ENCODE measurements around the gene DRICH1. TPM values are rescaled to one million over a fixed set of nuclear protein-coding genes. Genes with fewer than 3 reads are reported as not detected.
"Not testable (repeated sequence)": the region's sequence is repeated elsewhere in the genome, so short reads cannot be mapped to it uniquely, and the experiment has no call there.

DRICH1 gene
- total RNA-seq, 2 experiments from 2014 or later, result 1.7 to 2.2 TPM

- Histone ChIP-seq H3K9me3 (ENCODE audit: control insufficient read depth in 1 of 2, insufficient read depth in 1 of 2, low read length in 2 of 2) (no peaks in the 10 kb centered on the region), H3K27me3 (ENCODE audit: control insufficient read depth in 1 of 2, insufficient read depth in 2 of 2, low read length in 2 of 2) (no peaks in the 10 kb centered on the region), H3K27ac (ENCODE audit: low read depth in 1 of 2, low read length in 2 of 2) (no peak overlapping the region), H3K4me3 (ENCODE audit: low read length) (no peak overlapping the region), H3K4me1 (ENCODE audit: insufficient read depth, low read length) (peaks cover 11% of the 10 kb centered on the region), H3K36me3 (ENCODE audit: insufficient read depth, low read length) (peaks cover 22% of the 10 kb centered on the region)
- no peak for TF ChIP-seq CTCF (IDR thresholded peaks at IDR 0.05)
- CTCF ChIA-PET, result no interaction called here
- no peak for ATAC-seq (ENCODE audit: poor library complexity)
- Mint-ChIP-seq H3K9me3 (no peaks in the 10 kb centered on the region), H3K36me3 (ENCODE audit: low read depth) (peaks cover 53% of the 10 kb centered on the region), H3K27ac (no peak overlapping the region), H3K27me3 (no peaks in the 10 kb centered on the region), H3K4me3 (no peak overlapping the region), H3K4me1 (ENCODE audit: low read depth) (peaks cover 9% of the 10 kb centered on the region)
- POLR2A ChIA-PET, result no interaction called here
- intact Hi-C loops (cut with DNase I, micrococcal nuclease), result no loop called here
- peak in 1 of 14 experiments; percentile 28 for DNase-seq
Observed at GRCh38 chr22:23677701-23677995, 45.5 kb upstream of the DRICH1 start.

- peak in 1 of 14 experiments; percentile 14 for DNase-seq
- H3K9me3 Mint-ChIP-seq; H3K9me3 ChIP-seq (ENCODE audit: control insufficient read depth in 1 of 2, insufficient read depth in 1 of 2, low read length in 2 of 2); H3K27me3 ChIP-seq (ENCODE audit: control insufficient read depth in 1 of 2, insufficient read depth in 2 of 2, low read length in 2 of 2); POLR2A ChIA-PET; H3K4me3 ChIP-seq (ENCODE audit: low read length); H3K4me1 Mint-ChIP-seq (ENCODE audit: low read depth); intact Hi-C loops (cut with DNase I, micrococcal nuclease); H3K27ac ChIP-seq (ENCODE audit: low read depth in 1 of 2, low read length in 2 of 2); H3K27ac Mint-ChIP-seq; H3K27me3 Mint-ChIP-seq; ATAC-seq (ENCODE audit: poor library complexity); H3K4me3 Mint-ChIP-seq; CTCF ChIA-PET: not testable (repeated sequence)
- peaks cover 47% of the 10 kb centered on the region for H3K36me3 Mint-ChIP-seq (ENCODE audit: low read depth)
- peaks cover 17% of the 10 kb centered on the region for H3K36me3 ChIP-seq (ENCODE audit: insufficient read depth, low read length)
- peaks cover 11% of the 10 kb centered on the region for H3K4me1 ChIP-seq (ENCODE audit: insufficient read depth, low read length)
Observed at GRCh38 chr22:23676841-23677700, 45.0 kb upstream of the DRICH1 start.

- ChIA-PET POLR2A (interaction anchor here (1.4 kb wide), 1 partner anchor 21 kb away, joined by 4 read pairs; no protein-coding TSS in a partner anchor), CTCF (no interaction called here)
- H3K27me3 ChIP-seq (ENCODE audit: control insufficient read depth in 1 of 2, insufficient read depth in 2 of 2, low read length in 2 of 2), result no peaks in the 10 kb centered on the region
- H3K27me3 Mint-ChIP-seq, result no peaks in the 10 kb centered on the region
- H3K9me3 ChIP-seq (ENCODE audit: control insufficient read depth in 1 of 2, insufficient read depth in 1 of 2, low read length in 2 of 2), result no peaks in the 10 kb centered on the region
- H3K4me3 ChIP-seq (ENCODE audit: low read length), result no peak overlapping the region
- no peak for TF ChIP-seq CTCF (IDR thresholded peaks at IDR 0.05)
- no peak overlapping the region for H3K27ac Mint-ChIP-seq
- peaks cover 8% of the 10 kb centered on the region for H3K36me3 ChIP-seq (ENCODE audit: insufficient read depth, low read length)
- peaks cover 38% of the 10 kb centered on the region for H3K36me3 Mint-ChIP-seq (ENCODE audit: low read depth)
- no peak overlapping the region for H3K4me3 Mint-ChIP-seq
- intact Hi-C loops (cut with DNase I, micrococcal nuclease), result no loop called here
- ATAC-seq (ENCODE audit: poor library complexity) (no peak), DNase-seq (peak in 2 of 14 experiments; percentile 14 to 45)
- peaks cover 9% of the 10 kb centered on the region for H3K4me1 Mint-ChIP-seq (ENCODE audit: low read depth)
- H3K27ac ChIP-seq (ENCODE audit: low read depth in 1 of 2, low read length in 2 of 2), result no peak overlapping the region
- peaks cover 11% of the 10 kb centered on the region for H3K4me1 ChIP-seq (ENCODE audit: insufficient read depth, low read length)
- no peaks in the 10 kb centered on the region for H3K9me3 Mint-ChIP-seq
Observed at GRCh38 chr22:23675502-23676415, 43.6 kb upstream of the DRICH1 start.

- H3K4me1 Mint-ChIP-seq (ENCODE audit: low read depth); CTCF ChIA-PET; H3K27me3 Mint-ChIP-seq; H3K4me3 ChIP-seq (ENCODE audit: low read length); H3K27ac ChIP-seq (ENCODE audit: low read depth in 1 of 2, low read length in 2 of 2); H3K27me3 ChIP-seq (ENCODE audit: control insufficient read depth in 1 of 2, insufficient read depth in 2 of 2, low read length in 2 of 2); H3K4me3 Mint-ChIP-seq; H3K36me3 ChIP-seq (ENCODE audit: insufficient read depth, low read length); intact Hi-C loops (cut with DNase I, micrococcal nuclease); H3K9me3 Mint-ChIP-seq; H3K27ac Mint-ChIP-seq; H3K9me3 ChIP-seq (ENCODE audit: control insufficient read depth in 1 of 2, insufficient read depth in 1 of 2, low read length in 2 of 2); DNase-seq; ATAC-seq (ENCODE audit: poor library complexity): not testable (repeated sequence)
- peaks cover 11% of the 10 kb centered on the region for H3K4me1 ChIP-seq (ENCODE audit: insufficient read depth, low read length)
- peaks cover 30% of the 10 kb centered on the region for H3K36me3 Mint-ChIP-seq (ENCODE audit: low read depth)
- POLR2A ChIA-PET, result interaction anchor here (1.4 kb wide), 1 partner anchor 21 kb away, joined by 4 read pairs; no protein-coding TSS in a partner anchor
Observed at GRCh38 chr22:23674886-23675501, 42.9 kb upstream of the DRICH1 start.
